IMR-90 (cell line): ENCODE data around the gene TNFAIP8. TPM values are rescaled to one million over a fixed set of nuclear protein-coding genes. Genes with fewer than 3 reads are reported as not detected.

Experiments
- ATAC-seq: fragments of 200-7000 bp; cut with Tn5 transposase; 2 replicates; pipeline ENCODE4 v1.9.1; 2020; ENCODE audit warnings: low read depth, mild to moderate bottlenecking, moderate library complexity
- BruUV-seq: library from RNA; stranded (reverse); fragments of 400-500 nt; replicated peaks from 2 replicates; lab custom pipeline; 2021; lab: Mats Ljungman, UMichigan
- CTCF ChIA-PET: fragments of 300-600 bp; formaldehyde crosslinking; extraction: SDS; loops from one replicate; lab custom pipeline; 2021; ENCODE audit warnings: antibody characterized with exemption; lab: Yijun Ruan, JAX
- POLR2A ChIA-PET: fragments of 300-600 bp; sonication (Branson Sonifier 250); formaldehyde crosslinking; loops from one replicate; lab custom pipeline; 2022; ENCODE audit warnings: antibody characterized with exemption; ENCODE audit not compliant: unreplicated experiment; lab: Charles Lee
- DNase-seq: peaks from one replicate; pipeline ENCODE4 v3.0.0; 2013
- H2AFZ ChIP-seq: replicated peaks from 2 replicates; pipeline ENCODE3; 2013; ENCODE audit warnings: low read length, mild to moderate bottlenecking; ENCODE audit not compliant: poor library complexity
- H2AK5ac ChIP-seq: 2 replicates; pipeline ENCODE4 v1.6.1; 2013; ENCODE audit warnings: low read depth, low read length, inconsistent platforms
- H2AK9ac ChIP-seq: replicated peaks from 2 replicates; pipeline ENCODE3; 2013; ENCODE audit warnings: mild to moderate bottlenecking, low read depth, low read length, moderate library complexity; ENCODE audit not compliant: poor library complexity
- H2BK120ac ChIP-seq: 2 replicates; pipeline ENCODE4 v1.6.1; 2013; ENCODE audit warnings: low read depth, low read length, inconsistent platforms
- H2BK15ac ChIP-seq: 3 replicates; pipeline ENCODE4 v1.6.1; 2013; ENCODE audit warnings: low read depth, low read length, inconsistent platforms
- H2BK20ac ChIP-seq: 2 replicates; pipeline ENCODE4 v1.6.1; 2013; ENCODE audit warnings: low read depth, mild to moderate bottlenecking, inconsistent platforms, low read length, moderate library complexity
- H2BK5ac ChIP-seq: 2 replicates; pipeline ENCODE4 v1.6.1; 2013; ENCODE audit warnings: mild to moderate bottlenecking, low read depth, low read length, inconsistent platforms; ENCODE audit not compliant: poor library complexity, severe bottlenecking
- H3K14ac ChIP-seq: replicated peaks from 2 replicates; pipeline ENCODE4 v1.6.1; 2013; ENCODE audit warnings: low read depth, low read length, inconsistent platforms
- H3K18ac ChIP-seq: 2 replicates; pipeline ENCODE4 v1.6.1; 2013; ENCODE audit warnings: low read depth, low read length, control low read depth
- H3K23ac ChIP-seq: 2 replicates; pipeline ENCODE4 v1.6.1; 2013; ENCODE audit warnings: low read depth, low read length, inconsistent platforms
- H3K27ac ChIP-seq: 2 replicates; pipeline ENCODE4 v1.5.1; 2013; ENCODE audit warnings: mild to moderate bottlenecking, control low read depth, low read length; ENCODE audit not compliant: insufficient read depth
- H3K27me3 ChIP-seq: 2 replicates; pipeline ENCODE4 v1.6.1; 2013; ENCODE audit warnings: low read length; ENCODE audit not compliant: control insufficient read depth, insufficient read depth
- H3K36me3 ChIP-seq: 2 replicates; pipeline ENCODE4 v1.6.1; 2013; ENCODE audit warnings: low read length, mixed read lengths; ENCODE audit not compliant: control insufficient read depth, insufficient read depth
- H3K4ac ChIP-seq: 2 replicates; pipeline ENCODE4 v1.6.1; 2013; ENCODE audit warnings: low read depth, low read length, inconsistent platforms
- H3K4me1 ChIP-seq: 2 replicates; pipeline ENCODE4 v1.6.1; 2013; ENCODE audit warnings: low read length, mixed read lengths; ENCODE audit not compliant: control insufficient read depth, insufficient read depth
- H3K4me2 ChIP-seq: 2 replicates; pipeline ENCODE4 v1.6.1; 2013; ENCODE audit warnings: low read depth, mild to moderate bottlenecking, control low read depth, low read length, moderate library complexity
- H3K4me3 ChIP-seq: 2 replicates; pipeline ENCODE4 v1.5.1; 2013; ENCODE audit warnings: low read depth, mild to moderate bottlenecking, control low read depth, low read length, moderate library complexity; ENCODE audit not compliant: insufficient read depth
- H3K56ac ChIP-seq: 2 replicates; pipeline ENCODE4 v1.6.1; 2013; ENCODE audit warnings: low read length, inconsistent platforms; ENCODE audit not compliant: insufficient read depth; ENCODE audit errors: extremely low read depth
- H3K79me1 ChIP-seq, 2 experiments: 2 replicates each; pipeline ENCODE4 v1.6.1; 2013; ENCODE audit warnings: low read length in 2 of 2, inconsistent platforms in 1 of 2, low read depth in 1 of 2
- H3K9ac ChIP-seq: 2 replicates; pipeline ENCODE4 v1.6.1; 2013; ENCODE audit warnings: low read depth, low read length, control low read depth
- H3K9me1 ChIP-seq: 2 replicates; pipeline ENCODE4 v1.6.1; 2013; ENCODE audit warnings: low read length, inconsistent platforms; ENCODE audit not compliant: insufficient read depth
- H3K9me3 ChIP-seq: 2 replicates; pipeline ENCODE4 v1.6.1; 2013; ENCODE audit warnings: low read length; ENCODE audit not compliant: control insufficient read depth, insufficient read depth
- H4K20me1 ChIP-seq: 2 replicates; pipeline ENCODE4 v1.6.1; 2013; ENCODE audit warnings: low read length, inconsistent platforms; ENCODE audit not compliant: insufficient read depth
- H4K5ac ChIP-seq: 2 replicates; pipeline ENCODE4 v1.6.1; 2013; ENCODE audit warnings: mild to moderate bottlenecking, low read depth, low read length, control low read depth
- H4K8ac ChIP-seq, 2 experiments: 2 replicates each; pipeline ENCODE4 v1.6.1; 2013; ENCODE audit warnings: low read depth in 2 of 2, low read length in 2 of 2, control low read depth in 1 of 2, inconsistent platforms in 1 of 2
- H4K91ac ChIP-seq: 2 replicates; pipeline ENCODE4 v1.6.1; 2013; ENCODE audit warnings: low read depth, low read length, inconsistent platforms; ENCODE audit not compliant: insufficient read depth
- BHLHE40 ChIP-seq: fragments of 150-350 bp; IDR thresholded peaks from 2 replicates; pipeline ENCODE4 v1.6.1; 2016; ENCODE audit warnings: mild to moderate bottlenecking, low read depth, low read length
- CEBPB ChIP-seq: IDR thresholded peaks from 2 replicates; pipeline ENCODE4 v1.6.1; 2012; ENCODE audit warnings: low read depth, low read length, improper control_type of control experiment
- FOS ChIP-seq: fragments of 150-350 bp; IDR thresholded peaks from 2 replicates; pipeline ENCODE4 v1.6.1; 2016; ENCODE audit warnings: low read depth, low read length
- MAFK ChIP-seq: IDR thresholded peaks from 2 replicates; pipeline ENCODE4 v1.6.1; 2012; ENCODE audit warnings: low read depth, low read length, improper control_type of control experiment
- RAD21 ChIP-seq: IDR thresholded peaks from 2 replicates; pipeline ENCODE4 v1.6.1; 2012; ENCODE audit warnings: low read length, improper control_type of control experiment
- RFX5 ChIP-seq: IDR thresholded peaks from 2 replicates; pipeline ENCODE4 v1.8.0; 2012; ENCODE audit warnings: low read depth, mild to moderate bottlenecking, low read length, moderate library complexity
- WGBS, 2 experiments: methylation state at CpG; one replicate each; pipeline versions ENCODE4 v1.1.5 to v1.1.7; 2013; ENCODE audit warnings: missing lambda C conversion rate in 2 of 2; ENCODE audit not compliant: insufficient read length in 1 of 2; ENCODE audit errors: extremely low coverage in 2 of 2; 5-methylcytosine and 5-hydroxymethylcytosine counted together
- dilution Hi-C: fragments of 300-500 bp; cut with HindIII; formaldehyde crosslinking; loops from one replicate; pipeline ENCODE4 v1.14.3; 2018; ENCODE audit warnings: low sequenced_read_pairs; ENCODE audit not compliant: unreplicated experiment
- in situ Hi-C: fragments of 300-500 bp; cut with MboI; formaldehyde crosslinking; loops from 3 replicates; pipeline ENCODE4 v1.14.3; 2019; ENCODE audit warnings: low sequenced_read_pairs, inconsistent platforms, mixed read lengths
- intact Hi-C: fragments of 100-400 bp; cut with micrococcal nuclease; formaldehyde crosslinking; loops from 2 replicates; pipeline ENCODE4 v1.10.0; 2022
- polyA plus RNA-seq, 3 experiments: library from polyadenylated mRNA; depleted of rRNA; stranded (reverse); fragments of >200 nt; gene quantifications; 2 replicates each; pipeline ENCODE4 v1.2.3, GENCODE V29; 2012; ENCODE audit warnings: low replicate concordance in 1 of 3
- total RNA-seq: library from RNA; depleted of rRNA; stranded (reverse); fragments of >200 nt; gene quantifications from 2 replicates; pipeline ENCODE4 v1.2.3, GENCODE V29; 2012
- TF ChIP-seq, protein P1 (sequence below): conservative IDR thresholded peaks from 2 replicates; pipeline ENCODE4 v1.5.1; 2012; ENCODE audit warnings: mild to moderate bottlenecking, low read depth, low read length, improper control_type of control experiment

TNFAIP8 gene
- total and polyA plus RNA-seq, 2 of the 4 experiments (the other 2 are of a cell fraction) = 20.3 to 29.9 TPM

DNA sequence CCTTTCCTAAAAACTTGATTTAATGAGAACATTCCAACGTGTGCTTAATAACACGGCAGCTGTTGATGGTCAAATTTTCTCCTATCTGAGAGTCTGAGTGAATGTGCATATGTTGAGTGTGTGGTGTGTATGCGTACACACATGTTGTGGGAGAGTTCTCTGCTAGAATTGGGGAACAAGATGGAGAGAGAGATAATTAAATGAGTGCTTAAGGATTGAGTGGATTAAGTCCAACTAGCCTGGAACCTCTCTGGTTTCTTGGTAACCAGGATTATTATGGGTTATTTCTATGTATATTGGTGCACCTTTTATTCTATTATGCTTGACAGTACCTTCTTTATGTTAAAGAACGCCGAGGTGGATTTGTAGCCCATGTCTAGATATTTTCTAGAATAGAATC lies 36.4 kb upstream of the TNFAIP8 start:
- peaks cover 11% of the 10 kb centered on the region for H3K9me1 ChIP-seq
- H4K5ac ChIP-seq = no peak overlapping the region
- H3K4ac ChIP-seq = no peak overlapping the region
- no peak overlapping the region for H3K4me3 ChIP-seq
- H2AFZ ChIP-seq = no peak overlapping the region
- BruUV-seq = no TSS peak
- no peak overlapping the region for H3K23ac ChIP-seq
- no peak overlapping the region for H3K56ac ChIP-seq
- in situ Hi-C loops = no loop called here
- H2AK5ac ChIP-seq = no peak overlapping the region
- DNase-seq (no peak), ATAC-seq (no peak)
- H3K4me1 ChIP-seq = peaks cover 22% of the 10 kb centered on the region
- H2AK9ac ChIP-seq = no peak overlapping the region
- dilution Hi-C loops = no loop called here
- no peaks in the 10 kb centered on the region for H3K36me3 ChIP-seq
- H2BK20ac ChIP-seq = no peak overlapping the region
- no peak overlapping the region for H4K8ac ChIP-seq
- H3K27me3 ChIP-seq = no peaks in the 10 kb centered on the region
- ChIA-PET CTCF (no interaction called here), POLR2A (no interaction called here)
- 95% methylated on average over 3 of the region's 5 CpGs; no CpG with 5 or more reads in 1 of the 2 experiments for WGBS, 2 experiments
- intact Hi-C loops = no loop called here
- H4K91ac ChIP-seq = no peak overlapping the region
- H4K20me1 ChIP-seq = no peaks in the 10 kb centered on the region
- TF ChIP-seq RFX5 = no peak
- no peak for TF ChIP-seq FOS
- no peak for TF ChIP-seq RAD21
- no peak for TF ChIP-seq CEBPB
- TF ChIP-seq MAFK = no peak
- TF ChIP-seq, protein P1, sequence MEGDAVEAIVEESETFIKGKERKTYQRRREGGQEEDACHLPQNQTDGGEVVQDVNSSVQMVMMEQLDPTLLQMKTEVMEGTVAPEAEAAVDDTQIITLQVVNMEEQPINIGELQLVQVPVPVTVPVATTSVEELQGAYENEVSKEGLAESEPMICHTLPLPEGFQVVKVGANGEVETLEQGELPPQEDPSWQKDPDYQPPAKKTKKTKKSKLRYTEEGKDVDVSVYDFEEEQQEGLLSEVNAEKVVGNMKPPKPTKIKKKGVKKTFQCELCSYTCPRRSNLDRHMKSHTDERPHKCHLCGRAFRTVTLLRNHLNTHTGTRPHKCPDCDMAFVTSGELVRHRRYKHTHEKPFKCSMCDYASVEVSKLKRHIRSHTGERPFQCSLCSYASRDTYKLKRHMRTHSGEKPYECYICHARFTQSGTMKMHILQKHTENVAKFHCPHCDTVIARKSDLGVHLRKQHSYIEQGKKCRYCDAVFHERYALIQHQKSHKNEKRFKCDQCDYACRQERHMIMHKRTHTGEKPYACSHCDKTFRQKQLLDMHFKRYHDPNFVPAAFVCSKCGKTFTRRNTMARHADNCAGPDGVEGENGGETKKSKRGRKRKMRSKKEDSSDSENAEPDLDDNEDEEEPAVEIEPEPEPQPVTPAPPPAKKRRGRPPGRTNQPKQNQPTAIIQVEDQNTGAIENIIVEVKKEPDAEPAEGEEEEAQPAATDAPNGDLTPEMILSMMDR = no peak
- TF ChIP-seq BHLHE40 = no peak
- H3K14ac ChIP-seq = no peak overlapping the region
- no peak overlapping the region for H2BK120ac ChIP-seq
- no peaks in the 10 kb centered on the region for H3K9me3 ChIP-seq
- no peak overlapping the region for H3K18ac ChIP-seq
- H3K4me2 ChIP-seq = no peak overlapping the region
- peaks cover 13 to 33% of the 10 kb centered on the region in 2 experiments for H3K79me1 ChIP-seq
- no peak overlapping the region for H2BK5ac ChIP-seq
- no peak overlapping the region for H3K27ac ChIP-seq
- no peak overlapping the region for H3K9ac ChIP-seq
- H2BK15ac ChIP-seq = no peak overlapping the region
